H9 (cell line): ENCODE data around the gene KRTAP9-6. TPM values are rescaled to one million over a fixed set of nuclear protein-coding genes. Genes with fewer than 3 reads are reported as not detected.
"Not testable (repeated sequence)": the region's sequence is repeated elsewhere in the genome, so short reads cannot be mapped to it uniquely, and the experiment has no call there.

Experiments used
- DNase-seq: peaks from one replicate; pipeline ENCODE4 v3.0.0-alpha.2; 2017
- H2AFZ ChIP-seq: one replicate; pipeline ENCODE4 v1.6.1; 2013; ENCODE audit warnings: mild to moderate bottlenecking, low read length, control low read depth, moderate library complexity
- H2AK5ac ChIP-seq: 2 replicates; pipeline ENCODE4 v1.6.1; 2013; ENCODE audit warnings: low read length, control low read depth, mixed read lengths; ENCODE audit not compliant: insufficient read length
- H2BK120ac ChIP-seq: one replicate; pipeline ENCODE4 v1.6.1; 2013; ENCODE audit warnings: low read depth, mild to moderate bottlenecking, low read length, control low read depth, inconsistent platforms; ENCODE audit not compliant: poor library complexity, severe bottlenecking
- H2BK12ac ChIP-seq: 2 replicates; pipeline ENCODE4 v1.6.1; 2013; ENCODE audit warnings: low read length, control low read depth, mixed read lengths, low read depth; ENCODE audit not compliant: insufficient read length
- H2BK15ac ChIP-seq: 2 replicates; pipeline ENCODE4 v1.6.1; 2013; ENCODE audit warnings: low read depth, low read length, control low read depth
- H2BK20ac ChIP-seq: one replicate; pipeline ENCODE4 v1.6.1; 2013; ENCODE audit warnings: low read depth, mild to moderate bottlenecking, low read length, control low read depth, inconsistent platforms; ENCODE audit not compliant: poor library complexity, severe bottlenecking
- H2BK5ac ChIP-seq: 2 replicates; pipeline ENCODE4 v1.6.1; 2013; ENCODE audit warnings: low read length, control low read depth, mixed read lengths; ENCODE audit not compliant: insufficient read length
- H3K14ac ChIP-seq: 2 replicates; pipeline ENCODE4 v1.6.1; 2013; ENCODE audit warnings: low read length, control low read depth; ENCODE audit not compliant: insufficient read depth
- H3K18ac ChIP-seq: 2 replicates; pipeline ENCODE4 v1.6.1; 2013; ENCODE audit warnings: low read depth, mild to moderate bottlenecking, mixed read lengths, low read length, control low read depth; ENCODE audit not compliant: insufficient read length
- H3K23ac ChIP-seq: 2 replicates; pipeline ENCODE4 v1.6.1; 2013; ENCODE audit warnings: low read length, control low read depth, mixed read lengths, low read depth; ENCODE audit not compliant: insufficient read length
- H3K23me2 ChIP-seq: 2 replicates; pipeline ENCODE4 v1.6.1; 2013; ENCODE audit warnings: low read depth, mild to moderate bottlenecking, mixed read lengths, low read length, control low read depth; ENCODE audit not compliant: insufficient read length, poor library complexity, severe bottlenecking
- H3K27ac ChIP-seq: 2 replicates; pipeline ENCODE4 v1.5.1; 2013; ENCODE audit warnings: low read length, control low read depth, mixed read lengths, low read depth; ENCODE audit not compliant: insufficient read length
- H3K27me3 ChIP-seq: 2 replicates; pipeline ENCODE4 v1.6.1; 2013; ENCODE audit warnings: low read length, control low read depth, inconsistent platforms; ENCODE audit not compliant: insufficient read depth
- H3K4ac ChIP-seq: 2 replicates; pipeline ENCODE4 v1.6.1; 2013; ENCODE audit warnings: low read depth, mild to moderate bottlenecking, control low read depth, inconsistent platforms, low read length, moderate library complexity
- H3K4me1 ChIP-seq: 2 replicates; pipeline ENCODE4 v1.6.1; 2013; ENCODE audit warnings: low read length, control low read depth, inconsistent platforms; ENCODE audit not compliant: insufficient read depth
- H3K4me2 ChIP-seq: 2 replicates; pipeline ENCODE4 v1.6.1; 2013; ENCODE audit warnings: low read length, control low read depth, mixed read lengths; ENCODE audit not compliant: insufficient read length, insufficient read depth
- H3K56ac ChIP-seq: 2 replicates; pipeline ENCODE4 v1.6.1; 2013; ENCODE audit warnings: low read depth, mild to moderate bottlenecking, mixed read lengths, low read length, control low read depth; ENCODE audit not compliant: insufficient read length
- H3K79me1 ChIP-seq: 2 replicates; pipeline ENCODE4 v1.6.1; 2013; ENCODE audit warnings: low read depth, mild to moderate bottlenecking, moderate library complexity, low read length, control low read depth, inconsistent platforms; ENCODE audit not compliant: insufficient read depth, poor library complexity, severe bottlenecking
- H3K79me2 ChIP-seq: 2 replicates; pipeline ENCODE4 v1.6.1; 2013; ENCODE audit warnings: low read length, control low read depth, inconsistent platforms; ENCODE audit not compliant: insufficient read depth
- H3K9ac ChIP-seq: 2 replicates; pipeline ENCODE4 v1.6.1; 2013; ENCODE audit warnings: low read length, control low read depth, mixed read lengths; ENCODE audit not compliant: insufficient read length; ENCODE audit errors: extremely low read depth
- H3K9me3 ChIP-seq: one replicate; pipeline ENCODE4 v1.6.1; 2013; ENCODE audit warnings: low read depth, low read length, inconsistent platforms; ENCODE audit not compliant: control insufficient read depth
- H3T11ph ChIP-seq: one replicate; pipeline ENCODE4 v1.6.1; 2013; ENCODE audit warnings: mild to moderate bottlenecking, low read length, control low read depth, inconsistent platforms
- H4K20me1 ChIP-seq: one replicate; pipeline ENCODE4 v1.6.1; 2013; ENCODE audit not compliant: control insufficient read depth, insufficient read length, insufficient read depth
- H4K5ac ChIP-seq: 2 replicates; pipeline ENCODE4 v1.6.1; 2013; ENCODE audit warnings: low read depth, mild to moderate bottlenecking, mixed read lengths, low read length, control low read depth; ENCODE audit not compliant: insufficient read length
- H4K8ac ChIP-seq: replicated peaks from 2 replicates; pipeline ENCODE4 v1.6.1; 2013; ENCODE audit warnings: low read length, control low read depth, mixed read lengths, low read depth; ENCODE audit not compliant: insufficient read length
- H4K91ac ChIP-seq: 2 replicates; pipeline ENCODE4 v1.6.1; 2013; ENCODE audit warnings: low read depth, mild to moderate bottlenecking, moderate library complexity, mixed read lengths, low read length, control low read depth; ENCODE audit not compliant: insufficient read length
- H3K27ac Mint-ChIP-seq, 3 experiments: 2 replicates in 2 of 3; 3 replicates in 1 of 3; pipeline ENCODE4 v1.8.0; 2020 to 2021; ENCODE audit warnings: mixed read lengths in 3 of 3, mild to moderate bottlenecking in 1 of 3, moderate library complexity in 1 of 3
- H3K27me3 Mint-ChIP-seq: 2 replicates; pipeline ENCODE4 v1.8.0; 2021; ENCODE audit warnings: low read depth, mild to moderate bottlenecking, moderate library complexity, mixed read lengths
- H3K36me3 Mint-ChIP-seq, 3 experiments: 2 replicates in 2 of 3; 3 replicates in 1 of 3; pipeline ENCODE4 v1.8.0; 2020 to 2021; ENCODE audit warnings: low read depth in 3 of 3, mixed read lengths in 3 of 3; ENCODE audit not compliant: insufficient read depth in 1 of 3
- H3K4me1 Mint-ChIP-seq, 2 experiments: 2 replicates each; pipeline ENCODE4 v1.8.0; 2020; ENCODE audit warnings: mixed read lengths in 2 of 2
- H3K4me3 Mint-ChIP-seq, 2 experiments: 2 replicates in 1 of 2; 3 replicates in 1 of 2; pipeline ENCODE4 v1.8.0; 2020 to 2021; ENCODE audit warnings: mild to moderate bottlenecking in 2 of 2, mixed read lengths in 2 of 2, moderate library complexity in 1 of 2
- H3K9me3 Mint-ChIP-seq, 2 experiments: 2 replicates in 1 of 2; 3 replicates in 1 of 2; pipeline ENCODE4 v1.8.0; 2020; ENCODE audit warnings: mild to moderate bottlenecking in 2 of 2, mixed read lengths in 2 of 2, moderate library complexity in 1 of 2
- WGBS: extraction: QIAGEN DNeasy Blood & Tissue Kit; methylation state at CpG from one replicate; pipeline ENCODE4 v1.1.7; 2013; ENCODE audit warnings: missing lambda C conversion rate, low lambda C conversion rate, mixed read lengths; ENCODE audit not compliant: insufficient read length; ENCODE audit errors: extremely low coverage; 5-methylcytosine and 5-hydroxymethylcytosine counted together
- total RNA-seq: library from RNA; stranded (reverse); gene quantifications from 2 replicates; pipeline ENCODE4 v1.2.1, GENCODE V29; 2021

KRTAP9-6 gene
- total RNA-seq, 1 experiment from 2014 or later = not detected

GRCh38 chr17:41237116-41237515 is 28.1 kb upstream of the KRTAP9-6 start:
- H3K4ac ChIP-seq, H2BK15ac ChIP-seq, H3K4me2 ChIP-seq, H3K79me2 ChIP-seq, H3K23ac ChIP-seq, DNase-seq, H2BK5ac ChIP-seq, H3K23me2 ChIP-seq, H3K18ac ChIP-seq, H3K9ac ChIP-seq, H3T11ph ChIP-seq, H3K36me3 Mint-ChIP-seq, H3K79me1 ChIP-seq, H3K4me1 Mint-ChIP-seq, H4K91ac ChIP-seq, H3K4me3 Mint-ChIP-seq, H4K5ac ChIP-seq, H4K8ac ChIP-seq, H3K27ac Mint-ChIP-seq, H3K56ac ChIP-seq, H2AK5ac ChIP-seq, H2BK20ac ChIP-seq, H3K14ac ChIP-seq, H2BK120ac ChIP-seq, H3K27ac ChIP-seq, H3K4me1 ChIP-seq, H2BK12ac ChIP-seq, H2AFZ ChIP-seq, H3K9me3 ChIP-seq, H3K27me3 ChIP-seq, H4K20me1 ChIP-seq: not testable (repeated sequence)
- Mint-ChIP-seq H3K9me3 (peaks cover 14 to 17% of the 10 kb centered on the region in 2 experiments), H3K27me3 (peaks cover 13% of the 10 kb centered on the region)
- no CpG with 5 or more reads among the region's 4 CpGs for WGBS

GRCh38 chr17:41237949-41238437 is 27.2 kb upstream of the KRTAP9-6 start, which contains the start of gene KRTAP9-8:
TSS of gene KRTAP9-8 (plus strand) at chr17:41237999. CDS start at chr17:41238052, 53 bp downstream.
- not testable (repeated sequence) for H3K9ac ChIP-seq, H3T11ph ChIP-seq, H2AK5ac ChIP-seq, H3K79me2 ChIP-seq, H3K79me1 ChIP-seq, H3K4me1 ChIP-seq, H4K91ac ChIP-seq, DNase-seq, H3K4me3 Mint-ChIP-seq, H3K27me3 ChIP-seq, H3K4me1 Mint-ChIP-seq, H3K18ac ChIP-seq, H3K23me2 ChIP-seq, H3K27ac ChIP-seq, H2BK15ac ChIP-seq, H4K8ac ChIP-seq, H3K9me3 ChIP-seq, H3K56ac ChIP-seq, H3K4me2 ChIP-seq, H2BK5ac ChIP-seq, H2BK12ac ChIP-seq, H2BK20ac ChIP-seq, H3K14ac ChIP-seq, H3K23ac ChIP-seq, H2BK120ac ChIP-seq, H3K4ac ChIP-seq, H3K27ac Mint-ChIP-seq, H4K5ac ChIP-seq, H4K20me1 ChIP-seq, H2AFZ ChIP-seq, H3K36me3 Mint-ChIP-seq
- Mint-ChIP-seq H3K9me3 (peaks cover 14 to 17% of the 10 kb centered on the region in 2 experiments), H3K27me3 (peaks cover 14% of the 10 kb centered on the region)
- WGBS = no CpG with 5 or more reads among the region's 3 CpGs
